SK-N-MC (cell line): ENCODE measurements around the gene CFAP299.
"Not testable (repeated sequence)": the region's sequence is repeated elsewhere in the genome, so short reads cannot be mapped to it uniquely, and the experiment has no call there.

Experiments
- DNase-seq: peaks from one replicate; pipeline ENCODE4 v3.0.0-alpha.2; 2011; ENCODE audit warnings: low read depth, low spot score
- H3K27ac ChIP-seq: fragments of 200-600 bp; sonication (generic); 2 replicates; pipeline ENCODE4 v1.5.1; 2016; ENCODE audit warnings: mixed run types
- H3K36me3 ChIP-seq: fragments of 200-600 bp; sonication (generic); 2 replicates; pipeline ENCODE4 v1.6.1; 2017; ENCODE audit warnings: antibody characterized with exemption, low read length, mixed read lengths; ENCODE audit not compliant: insufficient read depth
- H3K4me3 ChIP-seq: fragments of 200-600 bp; sonication (generic); 2 replicates; pipeline ENCODE4 v1.5.1; 2016
- H3K9ac ChIP-seq: fragments of 200-600 bp; sonication (generic); 2 replicates; pipeline ENCODE4 v1.8.0; 2017; ENCODE audit warnings: mixed run types, mixed read lengths; ENCODE audit not compliant: insufficient read length
- H3K9me3 ChIP-seq: fragments of 200-600 bp; sonication (generic); 2 replicates; pipeline ENCODE4 v1.6.1; 2017; ENCODE audit warnings: low read depth, mild to moderate bottlenecking, antibody characterized with exemption, low read length, moderate library complexity, mixed read lengths
- EZH2 ChIP-seq: fragments of 200-600 bp; sonication (generic); IDR thresholded peaks from one replicate; pipeline ENCODE4 v1.6.1; 2017; ENCODE audit warnings: antibody characterized with exemption
- FOXP2 ChIP-seq: optimal IDR thresholded peaks from 2 replicates; pipeline ENCODE3; 2011; ENCODE audit warnings: mild to moderate bottlenecking, moderate library complexity; ENCODE audit not compliant: insufficient read depth; ENCODE audit errors: extremely low read length, control extremely low read depth
- POLR2AphosphoS5 ChIP-seq: IDR thresholded peaks from 2 replicates; pipeline ENCODE4 v1.6.1; 2012; ENCODE audit warnings: mild to moderate bottlenecking, low read depth, low read length, borderline replicate concordance

CFAP299 gene

GRCh38 chr4:80776168-80776567 lies 440.6 kb downstream of the CFAP299 start:
- H3K27ac ChIP-seq: no peak overlapping the region
- no peaks in the 10 kb centered on the region for H3K36me3 ChIP-seq
- no peak overlapping the region for H3K9ac ChIP-seq
- no peak overlapping the region for H3K4me3 ChIP-seq
- TF ChIP-seq FOXP2: no peak
- TF ChIP-seq EZH2: no peak
- no peak for TF ChIP-seq POLR2AphosphoS5
- no peak for DNase-seq
- no peaks in the 10 kb centered on the region for H3K9me3 ChIP-seq

GRCh38 chr4:80781431-80781830 lies 445.9 kb downstream of the CFAP299 start:
- DNase-seq: no peak
- Histone ChIP-seq H3K9ac (no peak overlapping the region), H3K9me3 (no peaks in the 10 kb centered on the region), H3K27ac (no peak overlapping the region), H3K36me3 (no peaks in the 10 kb centered on the region), H3K4me3 (no peak overlapping the region)
- no peak for TF ChIP-seq EZH2
- TF ChIP-seq FOXP2: no peak
- no peak for TF ChIP-seq POLR2AphosphoS5

- no peak overlapping the region for H3K27ac ChIP-seq
- no peak for TF ChIP-seq FOXP2
- H3K4me3 ChIP-seq: no peak overlapping the region
- no peaks in the 10 kb centered on the region for H3K36me3 ChIP-seq
- no peak for DNase-seq
- H3K9me3 ChIP-seq: no peaks in the 10 kb centered on the region
- H3K9ac ChIP-seq: no peak overlapping the region
Measured at GRCh38 chr4:80787306-80787705, 451.8 kb downstream of the CFAP299 start.

GRCh38 chr4:80788798-80789197 lies 453.3 kb downstream of the CFAP299 start:
- DNase-seq: peak; percentile 78

GRCh38 chr4:80790152-80790551 lies 454.6 kb downstream of the CFAP299 start:
- no peak for DNase-seq
- no peak overlapping the region for H3K4me3 ChIP-seq
- TF ChIP-seq POLR2AphosphoS5 (no peak), FOXP2 (no peak), EZH2 (no peak)

More at GRCh38 chr4:80788798-80789197, 453.3 kb downstream of the CFAP299 start:
- no peaks in the 10 kb centered on the region for H3K36me3 ChIP-seq
- H3K4me3 ChIP-seq: no peak overlapping the region
- TF ChIP-seq FOXP2 (no peak), EZH2 (no peak), POLR2AphosphoS5 (no peak)
- no peaks in the 10 kb centered on the region for H3K9me3 ChIP-seq
- no peak overlapping the region for H3K27ac ChIP-seq
- no peak overlapping the region for H3K9ac ChIP-seq

GRCh38 chr4:80793660-80794059 lies 458.1 kb downstream of the CFAP299 start:
- DNase-seq, H3K36me3 ChIP-seq, H3K4me3 ChIP-seq, H3K9ac ChIP-seq, H3K9me3 ChIP-seq, H3K27ac ChIP-seq: not testable (repeated sequence)

More at GRCh38 chr4:80790152-80790551, 454.6 kb downstream of the CFAP299 start:
- no peaks in the 10 kb centered on the region for H3K36me3 ChIP-seq
- H3K27ac ChIP-seq: no peak overlapping the region
- no peaks in the 10 kb centered on the region for H3K9me3 ChIP-seq
- H3K9ac ChIP-seq: no peak overlapping the region

- H3K27ac ChIP-seq: no peak overlapping the region
- no peak for DNase-seq
- no peak overlapping the region for H3K9ac ChIP-seq
- TF ChIP-seq FOXP2: no peak
- TF ChIP-seq POLR2AphosphoS5: no peak
- TF ChIP-seq EZH2: no peak
- H3K4me3 ChIP-seq: no peak overlapping the region
- H3K9me3 ChIP-seq: no peaks in the 10 kb centered on the region
- H3K36me3 ChIP-seq: no peaks in the 10 kb centered on the region
Measured at GRCh38 chr4:80798082-80798481, 462.6 kb downstream of the CFAP299 start.

- not testable (repeated sequence) for H3K9ac ChIP-seq, DNase-seq, H3K36me3 ChIP-seq, H3K27ac ChIP-seq, H3K4me3 ChIP-seq, H3K9me3 ChIP-seq
Measured at GRCh38 chr4:80800719-80801118, 465.2 kb downstream of the CFAP299 start.

- DNase-seq: no peak
- Histone ChIP-seq H3K9ac (no peak overlapping the region), H3K36me3 (no peaks in the 10 kb centered on the region), H3K4me3 (no peak overlapping the region), H3K27ac (no peak overlapping the region), H3K9me3 (no peaks in the 10 kb centered on the region)
- TF ChIP-seq EZH2: no peak
- no peak for TF ChIP-seq FOXP2
- no peak for TF ChIP-seq POLR2AphosphoS5
Measured at GRCh38 chr4:80803337-80803736, 467.8 kb downstream of the CFAP299 start.
